WTC11 (cell line): ENCODE results near the gene CCDC158.

Experiments used
- ATF6 ChIP-seq: sonication (generic); formaldehyde crosslinking; IDR thresholded peaks from 2 replicates; pipeline ENCODE4 v1.8.1; 2023; ENCODE audit warnings: mild to moderate bottlenecking, missing genetic modification reagents
- E2F1 ChIP-seq: sonication (generic); formaldehyde crosslinking; IDR thresholded peaks from 2 replicates; pipeline ENCODE4 v1.8.0; 2022; ENCODE audit warnings: mild to moderate bottlenecking, missing genetic modification reagents
- JUN ChIP-seq: sonication (generic); formaldehyde crosslinking; IDR thresholded peaks from 2 replicates; pipeline ENCODE4 v1.8.0; 2023; ENCODE audit warnings: mild to moderate bottlenecking, missing genetic modification reagents
- NFYB ChIP-seq: sonication (generic); formaldehyde crosslinking; conservative IDR thresholded peaks from 2 replicates; pipeline ENCODE4 v1.8.0; 2022; ENCODE audit warnings: low read depth, missing genetic modification reagents
- SP1 ChIP-seq: sonication (generic); formaldehyde crosslinking; conservative IDR thresholded peaks from 2 replicates; pipeline ENCODE4 v1.8.1; 2022; ENCODE audit warnings: missing genetic modification reagents
- TCF7 ChIP-seq: sonication (generic); formaldehyde crosslinking; IDR thresholded peaks from 2 replicates; pipeline ENCODE4 v1.8.0; 2022; ENCODE audit warnings: mild to moderate bottlenecking, low read depth, missing genetic modification reagents, moderate library complexity
- TP53 ChIP-seq: sonication (generic); formaldehyde crosslinking; IDR thresholded peaks from 2 replicates; pipeline ENCODE4 v1.8.1; 2023; ENCODE audit warnings: mild to moderate bottlenecking, missing genetic modification reagents
- ZNF219 ChIP-seq: sonication (generic); formaldehyde crosslinking; IDR thresholded peaks from 2 replicates; pipeline ENCODE4 v1.8.0; 2023; ENCODE audit warnings: missing genetic modification reagents, mild to moderate bottlenecking, borderline replicate concordance
- ZNF425 ChIP-seq: fragments of 250-450 bp; sonication (Bioruptor Pico); conservative IDR thresholded peaks from 2 replicates; pipeline ENCODE4 v1.9.0; 2021; ENCODE audit warnings: mild to moderate bottlenecking
- TF ChIP-seq, protein P1 (sequence below): fragments of 200-600 bp; IDR thresholded peaks from 2 replicates; pipeline ENCODE4 v1.8.0; 2022; ENCODE audit warnings: antibody characterized with exemption
- TF ChIP-seq, protein P2 (sequence below): sonication (generic); formaldehyde crosslinking; IDR thresholded peaks from 2 replicates; pipeline ENCODE4 v1.8.1; 2023; ENCODE audit warnings: mild to moderate bottlenecking, missing genetic modification reagents, moderate library complexity
- TF ChIP-seq, protein P3 (sequence below): sonication (generic); formaldehyde crosslinking; IDR thresholded peaks from 2 replicates; pipeline ENCODE4 v1.8.0; 2023; ENCODE audit warnings: mild to moderate bottlenecking, missing genetic modification reagents

GRCh38 chr4:76300012-76300411 lies 120.9 kb downstream of the CCDC158 start:
- TF ChIP-seq, protein P1, sequence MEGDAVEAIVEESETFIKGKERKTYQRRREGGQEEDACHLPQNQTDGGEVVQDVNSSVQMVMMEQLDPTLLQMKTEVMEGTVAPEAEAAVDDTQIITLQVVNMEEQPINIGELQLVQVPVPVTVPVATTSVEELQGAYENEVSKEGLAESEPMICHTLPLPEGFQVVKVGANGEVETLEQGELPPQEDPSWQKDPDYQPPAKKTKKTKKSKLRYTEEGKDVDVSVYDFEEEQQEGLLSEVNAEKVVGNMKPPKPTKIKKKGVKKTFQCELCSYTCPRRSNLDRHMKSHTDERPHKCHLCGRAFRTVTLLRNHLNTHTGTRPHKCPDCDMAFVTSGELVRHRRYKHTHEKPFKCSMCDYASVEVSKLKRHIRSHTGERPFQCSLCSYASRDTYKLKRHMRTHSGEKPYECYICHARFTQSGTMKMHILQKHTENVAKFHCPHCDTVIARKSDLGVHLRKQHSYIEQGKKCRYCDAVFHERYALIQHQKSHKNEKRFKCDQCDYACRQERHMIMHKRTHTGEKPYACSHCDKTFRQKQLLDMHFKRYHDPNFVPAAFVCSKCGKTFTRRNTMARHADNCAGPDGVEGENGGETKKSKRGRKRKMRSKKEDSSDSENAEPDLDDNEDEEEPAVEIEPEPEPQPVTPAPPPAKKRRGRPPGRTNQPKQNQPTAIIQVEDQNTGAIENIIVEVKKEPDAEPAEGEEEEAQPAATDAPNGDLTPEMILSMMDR: no peak
- no peak for TF ChIP-seq NFYB (CRISPR knock-in tag)
- no peak for TF ChIP-seq ZNF425
- no peak for TF ChIP-seq ZNF219 (CRISPR knock-in tag)
- no peak for TF ChIP-seq ATF6 (CRISPR knock-in tag)
- no peak for TF ChIP-seq SP1 (CRISPR knock-in tag)
- no peak for TF ChIP-seq TP53 (CRISPR knock-in tag)
- no peak for TF ChIP-seq E2F1 (CRISPR knock-in tag)
- TF ChIP-seq JUN (CRISPR knock-in tag): no peak
- no peak for TF ChIP-seq TCF7 (CRISPR knock-in tag)
- TF ChIP-seq, protein P2, sequence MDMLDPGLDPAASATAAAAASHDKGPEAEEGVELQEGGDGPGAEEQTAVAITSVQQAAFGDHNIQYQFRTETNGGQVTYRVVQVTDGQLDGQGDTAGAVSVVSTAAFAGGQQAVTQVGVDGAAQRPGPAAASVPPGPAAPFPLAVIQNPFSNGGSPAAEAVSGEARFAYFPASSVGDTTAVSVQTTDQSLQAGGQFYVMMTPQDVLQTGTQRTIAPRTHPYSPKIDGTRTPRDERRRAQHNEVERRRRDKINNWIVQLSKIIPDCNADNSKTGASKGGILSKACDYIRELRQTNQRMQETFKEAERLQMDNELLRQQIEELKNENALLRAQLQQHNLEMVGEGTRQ: no peak
- TF ChIP-seq, protein P3, sequence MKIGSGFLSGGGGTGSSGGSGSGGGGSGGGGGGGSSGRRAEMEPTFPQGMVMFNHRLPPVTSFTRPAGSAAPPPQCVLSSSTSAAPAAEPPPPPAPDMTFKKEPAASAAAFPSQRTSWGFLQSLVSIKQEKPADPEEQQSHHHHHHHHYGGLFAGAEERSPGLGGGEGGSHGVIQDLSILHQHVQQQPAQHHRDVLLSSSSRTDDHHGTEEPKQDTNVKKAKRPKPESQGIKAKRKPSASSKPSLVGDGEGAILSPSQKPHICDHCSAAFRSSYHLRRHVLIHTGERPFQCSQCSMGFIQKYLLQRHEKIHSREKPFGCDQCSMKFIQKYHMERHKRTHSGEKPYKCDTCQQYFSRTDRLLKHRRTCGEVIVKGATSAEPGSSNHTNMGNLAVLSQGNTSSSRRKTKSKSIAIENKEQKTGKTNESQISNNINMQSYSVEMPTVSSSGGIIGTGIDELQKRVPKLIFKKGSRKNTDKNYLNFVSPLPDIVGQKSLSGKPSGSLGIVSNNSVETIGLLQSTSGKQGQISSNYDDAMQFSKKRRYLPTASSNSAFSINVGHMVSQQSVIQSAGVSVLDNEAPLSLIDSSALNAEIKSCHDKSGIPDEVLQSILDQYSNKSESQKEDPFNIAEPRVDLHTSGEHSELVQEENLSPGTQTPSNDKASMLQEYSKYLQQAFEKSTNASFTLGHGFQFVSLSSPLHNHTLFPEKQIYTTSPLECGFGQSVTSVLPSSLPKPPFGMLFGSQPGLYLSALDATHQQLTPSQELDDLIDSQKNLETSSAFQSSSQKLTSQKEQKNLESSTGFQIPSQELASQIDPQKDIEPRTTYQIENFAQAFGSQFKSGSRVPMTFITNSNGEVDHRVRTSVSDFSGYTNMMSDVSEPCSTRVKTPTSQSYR (CRISPR knock-in tag): no peak
